Keratinocyte (primary cell): ENCODE measurements around the gene CNR2. TPM values are rescaled to one million over a fixed set of nuclear protein-coding genes. Genes with fewer than 3 reads are reported as not detected.
A peak's percentile ranks its signal among the peaks of the same experiment; 100 is the strongest.

Experiments used
- DNase-seq: peaks from one replicate; pipeline ENCODE4 v3.0.0-alpha.2; 2011; ENCODE audit warnings: low read depth, missing footprints, low spot score
- FAIRE-seq: peaks from 2 replicates; lab custom pipeline; 2011; peaks lifted over from hg19 to GRCh38; lab: Jason Lieb, UNC
- H2AFZ ChIP-seq: 2 replicates; pipeline ENCODE4 v1.6.0; 2012; ENCODE audit warnings: low read length, control low read depth, inconsistent platforms; ENCODE audit not compliant: control insufficient read depth
- H3K27ac ChIP-seq: 2 replicates; pipeline ENCODE4 v1.5.1; 2011; ENCODE audit warnings: low read length; ENCODE audit not compliant: control insufficient read depth, insufficient read depth
- H3K27me3 ChIP-seq: 3 replicates; pipeline ENCODE4 v1.6.0; 2011; ENCODE audit warnings: low read length; ENCODE audit not compliant: control insufficient read depth, insufficient read depth; ENCODE audit errors: extremely low read depth
- H3K36me3 ChIP-seq, 2 experiments: 2 replicates in 1 of 2; 3 replicates in 1 of 2; pipeline ENCODE4 v1.5.1; 2011; ENCODE audit warnings: low read length in 2 of 2, mild to moderate bottlenecking in 1 of 2; ENCODE audit not compliant: control insufficient read depth in 2 of 2, insufficient read depth in 2 of 2; ENCODE audit errors: extremely low read depth in 1 of 2
- H3K4me1 ChIP-seq: 3 replicates; pipeline ENCODE4 v1.5.1; 2011; ENCODE audit warnings: low read length; ENCODE audit not compliant: control insufficient read depth, insufficient read depth; ENCODE audit errors: extremely low read depth
- H3K4me2 ChIP-seq: 3 replicates; pipeline ENCODE4 v1.6.0; 2011; ENCODE audit warnings: low read depth, low read length; ENCODE audit not compliant: control insufficient read depth, insufficient read depth; ENCODE audit errors: extremely low read depth
- H3K4me3 ChIP-seq, 3 experiments: fragments of 200-600 bp in 1 of 3; sonication (generic) in 1 of 3; 2 replicates in 2 of 3; 3 replicates in 1 of 3; pipeline ENCODE4 v1.5.1; 2011 to 2016; ENCODE audit warnings: low read length in 3 of 3, mild to moderate bottlenecking in 3 of 3, control low read depth in 2 of 3, inconsistent platforms in 1 of 3, low read depth in 1 of 3, mixed read lengths in 1 of 3, mixed run types in 1 of 3, moderate library complexity in 1 of 3; ENCODE audit not compliant: control insufficient read depth in 2 of 3, insufficient read depth in 2 of 3; ENCODE audit errors: extremely low read depth in 1 of 3
- H3K79me2 ChIP-seq: 2 replicates; pipeline ENCODE4 v1.6.0; 2012; ENCODE audit warnings: low read length; ENCODE audit not compliant: control insufficient read depth, insufficient read depth
- H3K9ac ChIP-seq: 3 replicates; pipeline ENCODE4 v1.6.0; 2011; ENCODE audit warnings: low read length; ENCODE audit not compliant: control insufficient read depth, insufficient read depth; ENCODE audit errors: extremely low read depth
- H3K9me1 ChIP-seq: 3 replicates; pipeline ENCODE4 v1.6.0; 2011; ENCODE audit warnings: low read length; ENCODE audit not compliant: control insufficient read depth, insufficient read depth; ENCODE audit errors: extremely low read depth
- H3K9me3 ChIP-seq: 2 replicates; pipeline ENCODE4 v1.5.1; 2012; ENCODE audit warnings: low read depth, low read length; ENCODE audit not compliant: control insufficient read depth
- H4K20me1 ChIP-seq: 3 replicates; pipeline ENCODE4 v1.6.0; 2011; ENCODE audit warnings: low read length; ENCODE audit not compliant: control insufficient read depth, insufficient read depth; ENCODE audit errors: extremely low read depth
- EZH2 ChIP-seq: IDR thresholded peaks from one replicate; pipeline ENCODE4 v1.6.1; 2012; ENCODE audit warnings: inconsistent platforms, mild to moderate bottlenecking, low read length, moderate library complexity
- dilution Hi-C: fragments of 300-500 bp; cut with MboI; formaldehyde crosslinking; loops from one replicate; pipeline ENCODE4 v1.7.0; 2020; ENCODE audit warnings: low sequenced_read_pairs; ENCODE audit not compliant: extremely low pct_ligation_motif_present
- polyA plus RNA-seq, 5 experiments: library from polyadenylated mRNA; depleted of rRNA in 3 of 5; stranded (reverse) in 3 of 5; stranded (forward) in 1 of 5; unstranded in 1 of 5; fragments of >200 nt; gene quantifications; 1 replicate in 1 of 5; 2 replicates in 3 of 5; 3 replicates in 1 of 5; pipeline versions ENCODE4 v1.2.1 to v1.2.3, GENCODE V29; 2011 to 2012; ENCODE audit warnings: missing spikeins in 2 of 5, low read depth in 1 of 5, low replicate concordance in 1 of 5
- TF ChIP-seq, protein P1 (sequence below), 3 experiments: IDR thresholded peaks in 1 of 3; conservative IDR thresholded peaks in 1 of 3; optimal IDR thresholded peaks in 1 of 3; 2 replicates in 2 of 3; 3 replicates in 1 of 3; pipeline versions ENCODE3 to v1.5.1; 2011; ENCODE audit warnings: low read length in 3 of 3, mild to moderate bottlenecking in 3 of 3, moderate library complexity in 2 of 3, control low read depth in 1 of 3, inconsistent platforms in 1 of 3; ENCODE audit not compliant: insufficient read depth in 2 of 3; ENCODE audit errors: extremely low read depth in 1 of 3

Gene CNR2
- polyA plus RNA-seq, 1 donor (not counting 4 experiments of a cell fraction or from before 2014, with no cell fraction given): not detected

GRCh38 chr1:23947366-23947765, 34.2 kb upstream of the CNR2 start:
- no peak for TF ChIP-seq EZH2
- Histone ChIP-seq H2AFZ (no peak overlapping the region), H3K79me2 (no peaks in the 10 kb centered on the region), H3K27ac (no peak overlapping the region), H3K9me1 (no peaks in the 10 kb centered on the region), H3K4me3 (no peak overlapping the region), H4K20me1 (no peaks in the 10 kb centered on the region), H3K9me3 (no peaks in the 10 kb centered on the region), H3K36me3 (no peaks in the 10 kb centered on the region), H3K4me2 (no peak overlapping the region), H3K27me3 (no peaks in the 10 kb centered on the region), H3K9ac (no peak overlapping the region), H3K4me1 (peaks cover 15% of the 10 kb centered on the region)
- no peak for DNase-seq
- FAIRE-seq: no peak
- dilution Hi-C loops: no loop called here

GRCh38 chr1:23936481-23937176, 23.5 kb upstream of the CNR2 start:
- Histone ChIP-seq H3K27ac (no peak overlapping the region), H3K9ac (no peak overlapping the region), H3K4me1 (no peaks in the 10 kb centered on the region), H3K4me3 (no peak overlapping the region), H3K79me2 (no peaks in the 10 kb centered on the region), H4K20me1 (no peaks in the 10 kb centered on the region), H3K4me2 (no peak overlapping the region), H3K36me3 (no peaks in the 10 kb centered on the region), H3K9me3 (no peaks in the 10 kb centered on the region), H3K9me1 (no peaks in the 10 kb centered on the region), H3K27me3 (peaks cover 8% of the 10 kb centered on the region), H2AFZ (no peak overlapping the region)
- FAIRE-seq (no peak), DNase-seq (no peak)
- dilution Hi-C loops: no loop called here
- TF ChIP-seq, protein P1, sequence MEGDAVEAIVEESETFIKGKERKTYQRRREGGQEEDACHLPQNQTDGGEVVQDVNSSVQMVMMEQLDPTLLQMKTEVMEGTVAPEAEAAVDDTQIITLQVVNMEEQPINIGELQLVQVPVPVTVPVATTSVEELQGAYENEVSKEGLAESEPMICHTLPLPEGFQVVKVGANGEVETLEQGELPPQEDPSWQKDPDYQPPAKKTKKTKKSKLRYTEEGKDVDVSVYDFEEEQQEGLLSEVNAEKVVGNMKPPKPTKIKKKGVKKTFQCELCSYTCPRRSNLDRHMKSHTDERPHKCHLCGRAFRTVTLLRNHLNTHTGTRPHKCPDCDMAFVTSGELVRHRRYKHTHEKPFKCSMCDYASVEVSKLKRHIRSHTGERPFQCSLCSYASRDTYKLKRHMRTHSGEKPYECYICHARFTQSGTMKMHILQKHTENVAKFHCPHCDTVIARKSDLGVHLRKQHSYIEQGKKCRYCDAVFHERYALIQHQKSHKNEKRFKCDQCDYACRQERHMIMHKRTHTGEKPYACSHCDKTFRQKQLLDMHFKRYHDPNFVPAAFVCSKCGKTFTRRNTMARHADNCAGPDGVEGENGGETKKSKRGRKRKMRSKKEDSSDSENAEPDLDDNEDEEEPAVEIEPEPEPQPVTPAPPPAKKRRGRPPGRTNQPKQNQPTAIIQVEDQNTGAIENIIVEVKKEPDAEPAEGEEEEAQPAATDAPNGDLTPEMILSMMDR (optimal IDR thresholded peaks at IDR 0.05 in 1 of 3, IDR thresholded peaks at IDR 0.05 in 1 of 3, conservative IDR thresholded peaks at IDR 0.05 in 1 of 3; ENCODE audit: extremely low read depth in 1 of 3, insufficient read depth in 2 of 3, low read length in 3 of 3): no peak
- no peak for TF ChIP-seq EZH2

GRCh38 chr1:23931491-23931880, 18.3 kb upstream of the CNR2 start:
- Histone ChIP-seq H3K9me1 (no peaks in the 10 kb centered on the region), H3K9ac (no peak overlapping the region), H3K4me3 (no peak overlapping the region), H3K27ac (no peak overlapping the region), H2AFZ (no peak overlapping the region), H3K79me2 (no peaks in the 10 kb centered on the region), H3K27me3 (peaks cover 8% of the 10 kb centered on the region), H3K4me1 (peaks cover 3% of the 10 kb centered on the region), H3K4me2 (peak overlapping the region; percentile 71), H3K36me3 (no peaks in the 10 kb centered on the region), H4K20me1 (no peaks in the 10 kb centered on the region), H3K9me3 (no peaks in the 10 kb centered on the region)
- no peak for FAIRE-seq
- DNase-seq: no peak
- dilution Hi-C loops: no loop called here
- no peak for TF ChIP-seq EZH2
- TF ChIP-seq, protein P1 (optimal IDR thresholded peaks at IDR 0.05 in 1 of 3, IDR thresholded peaks at IDR 0.05 in 1 of 3, conservative IDR thresholded peaks at IDR 0.05 in 1 of 3; ENCODE audit: extremely low read depth in 1 of 3, insufficient read depth in 2 of 3, low read length in 3 of 3): no peak
